BE2C (cell line): ENCODE results near the gene AGTRAP.

Source experiments
- DNase-seq: peaks from one replicate; pipeline ENCODE4 v3.0.0-alpha.2; 2020
- H3K27me3 ChIP-seq: fragments of 250-450 bp; sonication (Bioruptor Pico); 2 replicates; pipeline ENCODE4 v1.5.1; 2020; ENCODE audit warnings: mild to moderate bottlenecking
- H3K36me3 ChIP-seq: fragments of 250-450 bp; sonication (Bioruptor Pico); 2 replicates; pipeline ENCODE4 v1.5.1; 2020; ENCODE audit warnings: mild to moderate bottlenecking
- H3K4me1 ChIP-seq: fragments of 250-450 bp; sonication (Bioruptor Pico); 2 replicates; pipeline ENCODE4 v1.5.1; 2020
- H3K4me3 ChIP-seq: 2 replicates; pipeline ENCODE4 v1.5.1; 2011; ENCODE audit warnings: low read depth, low read length
- H3K9me3 ChIP-seq: fragments of 250-450 bp; sonication (Bioruptor Pico); 2 replicates; pipeline ENCODE4 v1.5.1; 2020
- TF ChIP-seq, protein P1 (sequence below): IDR thresholded peaks from 2 replicates; pipeline ENCODE4 v1.5.1; 2012; ENCODE audit warnings: mild to moderate bottlenecking, low read depth, low read length

AGTRAP gene

DNA sequence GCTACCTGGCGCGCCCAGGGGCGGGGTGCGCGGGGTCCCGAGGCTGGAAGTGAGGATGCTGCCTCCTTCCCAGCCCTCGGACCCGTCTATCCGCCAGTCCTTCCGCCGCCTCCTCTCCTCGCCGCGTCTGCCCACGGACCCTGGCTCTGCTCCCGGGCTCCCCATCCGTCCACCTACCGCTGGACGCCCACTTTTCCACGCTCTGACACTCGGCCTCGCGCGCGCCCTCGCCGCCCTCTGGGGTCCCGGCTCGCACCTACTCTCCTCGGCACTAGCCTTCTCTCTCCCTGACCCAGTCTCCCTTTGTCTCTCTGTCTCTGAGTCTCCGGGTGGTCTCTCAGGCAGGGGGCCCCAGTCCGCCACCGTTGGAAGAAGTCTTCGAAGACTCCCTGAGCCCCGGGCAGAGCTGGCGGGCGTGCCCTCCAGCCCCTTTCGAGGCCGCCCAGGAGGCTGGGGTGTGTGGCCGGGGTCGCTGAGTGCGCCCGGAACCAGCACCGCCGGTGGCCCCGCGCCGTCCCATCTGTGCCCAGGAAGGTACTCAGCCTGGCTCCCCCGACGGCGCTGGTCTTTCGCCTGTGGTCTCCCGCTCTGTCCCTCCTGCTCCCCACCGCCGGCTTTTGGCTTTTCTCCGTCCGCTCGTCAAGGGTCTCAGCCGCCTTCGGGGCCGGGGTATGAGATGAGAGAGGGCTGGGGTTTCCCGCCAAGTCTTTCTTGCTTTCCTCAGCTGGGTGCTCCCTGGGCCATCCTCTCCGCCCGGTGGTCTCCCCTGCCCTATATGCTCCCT, 43.8 kb upstream of the AGTRAP start:
- TF ChIP-seq, protein P1, sequence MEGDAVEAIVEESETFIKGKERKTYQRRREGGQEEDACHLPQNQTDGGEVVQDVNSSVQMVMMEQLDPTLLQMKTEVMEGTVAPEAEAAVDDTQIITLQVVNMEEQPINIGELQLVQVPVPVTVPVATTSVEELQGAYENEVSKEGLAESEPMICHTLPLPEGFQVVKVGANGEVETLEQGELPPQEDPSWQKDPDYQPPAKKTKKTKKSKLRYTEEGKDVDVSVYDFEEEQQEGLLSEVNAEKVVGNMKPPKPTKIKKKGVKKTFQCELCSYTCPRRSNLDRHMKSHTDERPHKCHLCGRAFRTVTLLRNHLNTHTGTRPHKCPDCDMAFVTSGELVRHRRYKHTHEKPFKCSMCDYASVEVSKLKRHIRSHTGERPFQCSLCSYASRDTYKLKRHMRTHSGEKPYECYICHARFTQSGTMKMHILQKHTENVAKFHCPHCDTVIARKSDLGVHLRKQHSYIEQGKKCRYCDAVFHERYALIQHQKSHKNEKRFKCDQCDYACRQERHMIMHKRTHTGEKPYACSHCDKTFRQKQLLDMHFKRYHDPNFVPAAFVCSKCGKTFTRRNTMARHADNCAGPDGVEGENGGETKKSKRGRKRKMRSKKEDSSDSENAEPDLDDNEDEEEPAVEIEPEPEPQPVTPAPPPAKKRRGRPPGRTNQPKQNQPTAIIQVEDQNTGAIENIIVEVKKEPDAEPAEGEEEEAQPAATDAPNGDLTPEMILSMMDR = no peak
- H3K9me3 ChIP-seq = no peaks in the 10 kb centered on the region
- peaks cover 42% of the 10 kb centered on the region for H3K27me3 ChIP-seq
- DNase-seq = no peak
- no peaks in the 10 kb centered on the region for H3K4me1 ChIP-seq
- no peaks in the 10 kb centered on the region for H3K36me3 ChIP-seq
- H3K4me3 ChIP-seq = no peak overlapping the region

DNA sequence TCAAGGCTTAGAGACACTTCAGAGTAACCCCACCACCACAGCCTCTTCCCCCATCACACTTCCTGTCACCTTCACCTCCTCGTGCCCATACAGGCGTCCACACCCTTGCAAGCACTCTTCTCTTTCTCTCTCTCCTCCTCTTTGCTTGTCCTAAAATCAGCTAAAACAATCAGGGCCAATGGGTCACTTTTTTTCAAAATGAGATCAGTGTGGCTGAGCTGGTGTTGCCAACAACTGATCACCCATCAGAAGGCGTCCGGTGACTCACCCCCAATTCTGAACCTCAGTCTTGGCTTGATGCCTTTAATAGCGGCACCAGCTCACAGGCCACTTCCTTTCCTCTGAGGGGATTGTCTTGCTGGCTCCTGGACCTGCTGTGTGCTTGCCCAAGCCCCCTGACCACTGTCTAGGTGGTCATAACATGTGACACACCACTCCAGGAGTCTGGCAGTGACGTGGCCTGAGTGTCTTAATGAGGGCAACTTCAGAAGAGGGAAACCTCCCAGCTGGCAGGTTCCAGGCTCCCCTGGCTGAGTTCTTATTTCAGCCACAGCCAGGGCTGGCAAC, 42.8 kb upstream of the AGTRAP start:
- no peak for DNase-seq
- peaks cover 42% of the 10 kb centered on the region for H3K27me3 ChIP-seq
- no peak overlapping the region for H3K4me3 ChIP-seq
- H3K36me3 ChIP-seq = no peaks in the 10 kb centered on the region
- TF ChIP-seq, protein P1 = no peak
- no peaks in the 10 kb centered on the region for H3K4me1 ChIP-seq
- H3K9me3 ChIP-seq = no peaks in the 10 kb centered on the region

DNA sequence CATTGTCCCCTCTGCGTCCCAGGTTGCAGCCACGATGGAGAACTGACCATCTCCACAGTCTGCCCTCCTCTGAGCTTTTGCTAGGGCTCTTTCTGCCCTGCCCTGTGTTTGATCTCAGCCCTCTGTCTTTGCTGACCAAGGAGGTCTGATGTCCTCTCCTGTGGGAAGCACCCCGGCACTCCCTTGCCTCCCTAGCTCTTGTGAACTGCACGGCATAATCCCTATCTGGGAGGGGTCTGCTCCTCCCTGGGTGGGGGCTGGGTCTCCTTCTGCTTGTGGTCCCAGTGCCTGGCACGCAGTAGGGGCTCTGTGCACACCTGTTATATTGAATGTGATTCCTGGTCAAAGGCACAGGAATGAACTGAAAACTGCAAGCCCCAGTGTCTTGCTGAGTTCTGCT, 42.0 kb upstream of the AGTRAP start:
- TF ChIP-seq, protein P1 = no peak
- H3K4me1 ChIP-seq = no peaks in the 10 kb centered on the region
- peaks cover 42% of the 10 kb centered on the region for H3K27me3 ChIP-seq
- H3K4me3 ChIP-seq = no peak overlapping the region
- no peaks in the 10 kb centered on the region for H3K9me3 ChIP-seq
- H3K36me3 ChIP-seq = no peaks in the 10 kb centered on the region
- DNase-seq = no peak

DNA sequence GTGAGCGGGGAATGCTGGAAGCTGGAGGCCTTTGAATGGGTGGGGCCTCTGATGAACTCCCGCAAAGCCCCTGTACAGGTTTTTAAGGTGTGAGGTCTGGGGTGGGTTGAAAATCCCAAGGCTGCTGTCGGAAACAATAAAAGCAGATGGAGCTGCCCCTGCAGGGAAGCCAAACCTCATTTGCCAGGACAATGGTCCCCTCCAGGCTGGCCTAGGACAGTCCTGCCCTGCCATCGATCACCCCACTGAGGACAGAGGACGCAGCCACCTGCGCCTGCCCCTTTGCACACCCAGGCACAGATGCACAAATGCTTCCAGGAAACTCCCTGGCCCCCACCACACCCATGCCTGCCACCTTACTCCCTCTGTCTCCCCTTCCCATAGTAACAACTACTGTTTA, 40.1 kb upstream of the AGTRAP start:
- H3K4me1 ChIP-seq = no peaks in the 10 kb centered on the region
- peaks cover 30% of the 10 kb centered on the region for H3K27me3 ChIP-seq
- no peaks in the 10 kb centered on the region for H3K36me3 ChIP-seq
- TF ChIP-seq, protein P1 = no peak
- H3K4me3 ChIP-seq = no peak overlapping the region
- H3K9me3 ChIP-seq = no peaks in the 10 kb centered on the region
- no peak for DNase-seq

DNA sequence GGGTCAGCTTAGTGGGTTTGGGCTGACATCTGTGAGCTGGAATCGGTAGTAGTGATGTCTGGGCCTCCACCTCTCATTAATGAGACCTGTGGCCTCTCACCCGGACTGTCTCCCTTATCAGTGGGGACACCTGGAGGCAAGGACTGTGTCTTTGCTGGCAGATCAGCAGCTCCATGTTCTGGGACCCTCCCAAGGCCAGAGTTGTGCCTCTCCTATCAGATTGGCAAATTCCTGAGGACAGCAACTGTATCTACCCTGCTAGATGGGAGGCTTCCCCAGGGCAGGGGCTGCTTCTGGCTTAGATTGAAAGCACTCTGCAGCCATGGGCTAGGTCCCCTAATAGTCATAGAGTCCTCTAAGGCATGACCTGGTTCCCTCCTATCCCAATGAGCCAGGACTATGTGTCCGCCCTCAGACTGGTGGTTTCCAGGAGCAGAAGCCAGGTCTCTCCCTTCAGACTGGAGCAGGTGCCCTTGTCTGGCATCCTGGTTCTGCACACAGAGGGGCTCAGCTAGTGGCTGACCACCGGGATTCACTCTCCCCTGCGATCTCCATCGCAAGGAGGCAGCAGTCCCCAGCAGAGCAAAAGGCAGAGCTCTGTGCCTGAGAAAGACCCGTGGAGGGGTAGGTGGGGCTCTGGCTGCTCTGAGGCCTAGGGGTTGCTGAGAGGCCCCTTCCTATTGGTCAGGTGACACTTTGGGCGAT, 38.6 kb upstream of the AGTRAP start:
- H3K27me3 ChIP-seq = peaks cover 19% of the 10 kb centered on the region
- H3K36me3 ChIP-seq = no peaks in the 10 kb centered on the region
- DNase-seq = no peak
- no peak overlapping the region for H3K4me3 ChIP-seq
- TF ChIP-seq, protein P1 = no peak
- H3K4me1 ChIP-seq = no peaks in the 10 kb centered on the region
- no peaks in the 10 kb centered on the region for H3K9me3 ChIP-seq

DNA sequence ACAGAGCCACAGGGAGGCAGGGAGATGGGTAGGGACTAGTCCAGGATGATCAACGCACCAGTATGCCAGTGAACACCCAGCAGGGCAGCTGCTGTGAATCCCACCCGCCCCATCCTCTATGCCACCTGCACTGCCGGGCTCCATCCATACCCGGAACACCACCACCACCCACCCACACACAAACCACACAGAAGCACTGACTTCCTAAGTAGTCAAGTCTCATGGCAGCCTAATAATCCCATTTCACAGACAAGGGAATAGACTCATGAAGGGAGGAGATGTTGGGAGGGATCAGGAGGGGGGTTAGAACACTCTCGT, 38.1 kb upstream of the AGTRAP start:
- H3K4me1 ChIP-seq = no peaks in the 10 kb centered on the region
- H3K27me3 ChIP-seq = peaks cover 15% of the 10 kb centered on the region
- no peaks in the 10 kb centered on the region for H3K9me3 ChIP-seq
- no peak for DNase-seq
- no peaks in the 10 kb centered on the region for H3K36me3 ChIP-seq
- H3K4me3 ChIP-seq = no peak overlapping the region
- TF ChIP-seq, protein P1 = no peak
